ENCODE data around the gene PRKG1. TPM values are rescaled to one million over a fixed set of nuclear protein-coding genes. Genes with fewer than 3 reads are reported as not detected.

Gene PRKG1
- total RNA-seq, 4 donors from 2014 or later = 24.5 to 46.1 (median 37.1) TPM

DNA sequence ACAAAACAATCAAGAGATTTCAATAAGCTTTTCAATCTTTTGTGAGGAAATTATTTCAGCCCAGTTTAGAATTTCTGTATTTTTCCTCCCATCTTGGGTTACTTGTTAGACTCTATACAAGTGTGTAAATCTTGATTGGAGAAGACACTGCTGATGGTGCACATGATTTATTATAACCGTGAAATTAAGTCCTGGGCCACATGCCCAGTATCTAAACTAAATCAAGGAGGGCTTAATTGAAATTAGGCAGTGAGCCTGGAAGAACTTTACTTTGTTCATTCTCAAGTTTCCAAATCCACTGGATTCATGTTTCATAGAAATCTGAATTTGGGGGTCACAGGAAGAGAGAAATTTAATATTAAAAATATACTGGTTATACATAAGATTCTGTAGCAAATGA, 580.6 kb downstream of the PRKG1 start:
- Histone ChIP-seq H3K27ac (replicated peaks in 1 of 4) (no peak overlapping the region), H3K4me1 (peaks cover 0 to 20% (median 8%) of the 10 kb centered on the region in 4 donors), H3K9me3 (no peaks in the 10 kb centered on the region), H3K4me3 (no peak overlapping the region), H3K36me3 (no peaks in the 10 kb centered on the region), H3K27me3 (no peaks in the 10 kb centered on the region)
- TF ChIP-seq, protein P1, sequence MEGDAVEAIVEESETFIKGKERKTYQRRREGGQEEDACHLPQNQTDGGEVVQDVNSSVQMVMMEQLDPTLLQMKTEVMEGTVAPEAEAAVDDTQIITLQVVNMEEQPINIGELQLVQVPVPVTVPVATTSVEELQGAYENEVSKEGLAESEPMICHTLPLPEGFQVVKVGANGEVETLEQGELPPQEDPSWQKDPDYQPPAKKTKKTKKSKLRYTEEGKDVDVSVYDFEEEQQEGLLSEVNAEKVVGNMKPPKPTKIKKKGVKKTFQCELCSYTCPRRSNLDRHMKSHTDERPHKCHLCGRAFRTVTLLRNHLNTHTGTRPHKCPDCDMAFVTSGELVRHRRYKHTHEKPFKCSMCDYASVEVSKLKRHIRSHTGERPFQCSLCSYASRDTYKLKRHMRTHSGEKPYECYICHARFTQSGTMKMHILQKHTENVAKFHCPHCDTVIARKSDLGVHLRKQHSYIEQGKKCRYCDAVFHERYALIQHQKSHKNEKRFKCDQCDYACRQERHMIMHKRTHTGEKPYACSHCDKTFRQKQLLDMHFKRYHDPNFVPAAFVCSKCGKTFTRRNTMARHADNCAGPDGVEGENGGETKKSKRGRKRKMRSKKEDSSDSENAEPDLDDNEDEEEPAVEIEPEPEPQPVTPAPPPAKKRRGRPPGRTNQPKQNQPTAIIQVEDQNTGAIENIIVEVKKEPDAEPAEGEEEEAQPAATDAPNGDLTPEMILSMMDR (IDR thresholded peaks at IDR 0.05) = no peak
- no peak for TF ChIP-seq POLR2A (IDR thresholded peaks at IDR 0.05; ENCODE audit: low read depth)
- no peak for TF ChIP-seq EP300 (IDR thresholded peaks at IDR 0.05)
- TF ChIP-seq POLR2AphosphoS5 (IDR thresholded peaks at IDR 0.05) = no peak
- no peak for DNase-seq (ENCODE audit: extremely low spot score)
- intact Hi-C loops (cut with DNase I) = no loop called here
- 55% methylated on average over 1 of the region's 1 CpG for WGBS

DNA sequence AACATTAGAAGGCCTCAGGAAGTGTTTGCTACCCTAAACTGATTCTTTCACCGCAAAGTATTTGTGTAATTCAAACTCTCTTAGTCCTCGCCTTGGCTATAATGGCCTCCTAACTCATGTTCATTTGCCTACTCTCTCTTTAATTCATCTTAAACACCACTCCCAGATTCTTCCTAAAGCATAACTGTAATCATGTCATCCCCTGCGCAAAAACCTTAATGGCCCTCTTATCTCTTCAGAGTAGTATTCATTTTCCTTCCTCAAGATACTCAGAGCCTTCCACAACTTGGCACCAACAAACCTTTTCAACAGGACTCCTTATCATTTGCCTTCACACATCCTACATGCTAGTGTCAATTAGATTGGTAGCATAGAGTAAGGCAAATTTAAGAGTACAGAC, 582.2 kb downstream of the PRKG1 start:
- Histone ChIP-seq H3K4me3 (no peak overlapping the region), H3K27ac (replicated peaks in 1 of 4) (no peak overlapping the region), H3K27me3 (no peaks in the 10 kb centered on the region), H3K4me1 (peaks cover 0 to 20% (median 8%) of the 10 kb centered on the region in 4 donors), H3K36me3 (no peaks in the 10 kb centered on the region), H3K9me3 (no peaks in the 10 kb centered on the region)
- no peak for DNase-seq (ENCODE audit: extremely low spot score)
- no peak for TF ChIP-seq POLR2AphosphoS5 (IDR thresholded peaks at IDR 0.05)
- TF ChIP-seq EP300 (IDR thresholded peaks at IDR 0.05) = no peak
- TF ChIP-seq POLR2A (IDR thresholded peaks at IDR 0.05; ENCODE audit: low read depth) = no peak
- TF ChIP-seq, protein P1 (IDR thresholded peaks at IDR 0.05) = no peak
- intact Hi-C loops (cut with DNase I) = no loop called here
- 91% methylated on average over 3 of the region's 3 CpGs for WGBS

DNA sequence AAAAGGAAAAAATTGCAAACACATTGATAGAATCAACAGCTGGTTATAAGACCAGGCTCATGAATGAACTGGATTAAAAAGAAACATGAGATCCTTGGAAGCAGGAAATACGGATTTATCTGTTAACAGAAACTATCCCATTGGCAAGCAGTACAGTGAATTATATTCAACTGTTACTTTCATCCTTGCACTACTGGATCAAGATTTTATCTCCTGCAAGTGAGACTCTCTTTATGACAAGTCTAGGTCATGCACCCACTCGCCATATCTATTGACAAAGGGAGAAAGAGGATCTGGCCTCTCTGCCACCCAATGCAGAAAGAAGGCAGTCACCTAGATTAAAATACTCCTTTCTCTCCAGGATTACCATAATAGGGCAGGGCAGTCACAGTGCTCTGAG, 583.7 kb downstream of the PRKG1 start:
- Histone ChIP-seq H3K36me3 (no peaks in the 10 kb centered on the region), H3K9me3 (no peaks in the 10 kb centered on the region), H3K4me1 (peaks cover 0 to 18% (median 8%) of the 10 kb centered on the region in 4 donors), H3K4me3 (no peak overlapping the region), H3K27ac (replicated peaks in 1 of 4) (no peak overlapping the region), H3K27me3 (no peaks in the 10 kb centered on the region)
- WGBS = 74% methylated on average over 2 of the region's 2 CpGs
- no peak for DNase-seq (ENCODE audit: extremely low spot score)
- no peak for TF ChIP-seq POLR2AphosphoS5 (IDR thresholded peaks at IDR 0.05)
- TF ChIP-seq EP300 (IDR thresholded peaks at IDR 0.05) = no peak
- TF ChIP-seq, protein P1 (IDR thresholded peaks at IDR 0.05) = no peak
- TF ChIP-seq POLR2A (IDR thresholded peaks at IDR 0.05; ENCODE audit: low read depth) = no peak
- intact Hi-C loops (cut with DNase I) = no loop called here

DNA sequence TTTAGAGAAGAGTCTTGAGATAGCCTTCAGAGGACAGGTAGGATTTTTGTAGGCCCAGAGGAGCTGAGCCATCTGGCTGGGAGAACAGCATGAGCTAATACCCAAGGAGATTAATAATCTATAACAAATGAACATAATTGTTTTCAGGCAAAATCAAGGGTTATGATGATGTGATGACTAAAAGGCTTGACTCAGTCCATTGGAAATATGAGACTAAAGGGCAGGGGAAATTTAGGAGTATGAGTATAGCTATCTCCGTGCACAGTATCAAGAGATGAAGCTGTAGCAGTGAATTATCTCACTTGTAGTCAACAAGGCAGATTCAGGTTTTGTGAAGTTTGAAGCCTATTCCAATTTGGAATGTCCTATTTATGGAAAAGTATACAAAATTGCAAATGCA, 585.1 kb downstream of the PRKG1 start:
- no peaks in the 10 kb centered on the region for H3K27me3 ChIP-seq
- no peak for DNase-seq (ENCODE audit: extremely low spot score)
- no peak overlapping the region for H3K4me3 ChIP-seq
- TF ChIP-seq POLR2AphosphoS5 (IDR thresholded peaks at IDR 0.05) (no peak), POLR2A (IDR thresholded peaks at IDR 0.05; ENCODE audit: low read depth) (no peak), EP300 (IDR thresholded peaks at IDR 0.05) (no peak)
- TF ChIP-seq, protein P1 (IDR thresholded peaks at IDR 0.05) = no peak
- no peaks in the 10 kb centered on the region for H3K9me3 ChIP-seq
- H3K27ac ChIP-seq (replicated peaks in 1 of 4) = no peak overlapping the region
- H3K36me3 ChIP-seq = no peaks in the 10 kb centered on the region
- intact Hi-C loops (cut with DNase I) = no loop called here
- H3K4me1 ChIP-seq = peaks cover 0 to 12% (median 2%) of the 10 kb centered on the region in 4 donors
- WGBS = 91% methylated on average over 1 of the region's 1 CpG

DNA sequence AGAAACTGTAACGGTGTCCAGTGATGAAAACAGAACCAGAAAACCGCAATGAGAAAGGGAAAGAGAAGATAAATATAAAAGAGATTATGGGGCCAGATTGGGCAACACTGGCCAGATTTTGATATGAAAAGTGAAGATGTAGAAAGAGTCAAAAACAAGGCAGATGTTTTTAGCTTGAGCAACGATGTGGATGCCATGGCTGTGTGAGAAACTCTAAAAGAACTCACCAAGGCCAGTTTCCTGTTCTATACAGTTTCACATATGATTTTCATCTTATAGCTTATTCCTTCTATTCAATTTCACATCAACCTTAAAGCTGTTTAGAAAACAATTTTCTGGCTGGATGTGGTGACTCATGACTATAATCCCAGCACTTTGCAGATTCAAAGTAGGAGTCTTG, 588.8 kb downstream of the PRKG1 start:
- WGBS = 90% methylated on average over 3 of the region's 3 CpGs
- Histone ChIP-seq H3K4me1 (peaks cover 8 to 11% (median 9%) of the 10 kb centered on the region in 4 donors), H3K27ac (replicated peaks in 1 of 4) (no peak overlapping the region), H3K9me3 (no peaks in the 10 kb centered on the region), H3K27me3 (no peaks in the 10 kb centered on the region), H3K36me3 (no peaks in the 10 kb centered on the region), H3K4me3 (no peak overlapping the region)
- intact Hi-C loops (cut with DNase I) = no loop called here
- no peak for DNase-seq (ENCODE audit: extremely low spot score)
- TF ChIP-seq POLR2AphosphoS5 (IDR thresholded peaks at IDR 0.05) (no peak), POLR2A (IDR thresholded peaks at IDR 0.05; ENCODE audit: low read depth) (no peak), EP300 (IDR thresholded peaks at IDR 0.05) (no peak)
- TF ChIP-seq, protein P1 (IDR thresholded peaks at IDR 0.05) = no peak

Measured in esophagus muscularis mucosa (tissue), 4 donors.